ENCODE results near the gene TTC7B. TPM values are rescaled to one million over a fixed set of nuclear protein-coding genes. Genes with fewer than 3 reads are reported as not detected.

TTC7B gene
- total and polyA plus RNA-seq, 7 donors: 5.5 to 70.9 (median 46.8) TPM

DNA sequence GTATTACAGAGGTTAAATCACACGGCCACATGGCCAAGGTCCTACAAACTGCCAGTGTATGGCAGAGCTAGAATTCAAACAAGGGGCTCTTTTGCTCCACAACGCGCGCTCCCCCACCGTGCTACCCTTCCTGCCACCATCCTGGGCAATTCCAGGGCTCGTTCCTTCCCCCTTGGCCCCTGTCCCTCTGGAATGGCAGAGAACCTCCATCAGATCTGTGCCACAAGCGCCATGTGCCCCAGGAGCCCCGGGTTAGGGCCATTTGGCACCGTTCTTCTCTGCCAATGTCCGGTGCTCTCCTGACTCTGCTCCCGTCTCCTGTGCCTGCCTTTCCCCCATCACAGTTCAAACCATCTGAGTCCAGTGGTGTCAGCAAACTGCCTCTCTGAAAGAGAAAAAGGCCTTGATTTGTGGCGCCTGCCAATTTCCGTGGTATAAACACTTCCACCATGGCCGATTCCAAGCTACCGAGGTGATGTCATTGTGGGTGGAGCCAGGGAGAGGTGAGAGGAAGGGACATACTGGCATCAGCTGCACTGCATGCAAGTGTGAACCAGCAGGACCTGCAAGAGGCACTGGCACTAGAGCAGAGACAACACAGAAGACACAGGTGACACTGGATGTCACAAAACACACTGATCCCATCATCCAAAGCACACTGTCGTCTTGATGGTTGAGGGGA is 256.3 kb downstream of the TTC7B start:
- no peak overlapping the region for H3K27ac ChIP-seq
- TF ChIP-seq EP300 (IDR thresholded peaks at IDR 0.05) (no peak), POLR2A (IDR thresholded peaks at IDR 0.05) (no peak), POLR2AphosphoS5 (IDR thresholded peaks at IDR 0.05) (no peak)
- TF ChIP-seq, protein P1, sequence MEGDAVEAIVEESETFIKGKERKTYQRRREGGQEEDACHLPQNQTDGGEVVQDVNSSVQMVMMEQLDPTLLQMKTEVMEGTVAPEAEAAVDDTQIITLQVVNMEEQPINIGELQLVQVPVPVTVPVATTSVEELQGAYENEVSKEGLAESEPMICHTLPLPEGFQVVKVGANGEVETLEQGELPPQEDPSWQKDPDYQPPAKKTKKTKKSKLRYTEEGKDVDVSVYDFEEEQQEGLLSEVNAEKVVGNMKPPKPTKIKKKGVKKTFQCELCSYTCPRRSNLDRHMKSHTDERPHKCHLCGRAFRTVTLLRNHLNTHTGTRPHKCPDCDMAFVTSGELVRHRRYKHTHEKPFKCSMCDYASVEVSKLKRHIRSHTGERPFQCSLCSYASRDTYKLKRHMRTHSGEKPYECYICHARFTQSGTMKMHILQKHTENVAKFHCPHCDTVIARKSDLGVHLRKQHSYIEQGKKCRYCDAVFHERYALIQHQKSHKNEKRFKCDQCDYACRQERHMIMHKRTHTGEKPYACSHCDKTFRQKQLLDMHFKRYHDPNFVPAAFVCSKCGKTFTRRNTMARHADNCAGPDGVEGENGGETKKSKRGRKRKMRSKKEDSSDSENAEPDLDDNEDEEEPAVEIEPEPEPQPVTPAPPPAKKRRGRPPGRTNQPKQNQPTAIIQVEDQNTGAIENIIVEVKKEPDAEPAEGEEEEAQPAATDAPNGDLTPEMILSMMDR (IDR thresholded peaks at IDR 0.05): no peak
- H3K4me3 ChIP-seq: no peak overlapping the region
- DNase-seq: no peak
- no peaks in the 10 kb centered on the region for H3K27me3 ChIP-seq
- peaks cover 0 to 13% (median 0%) of the 10 kb centered on the region in 4 donors for H3K36me3 ChIP-seq
- H3K4me1 ChIP-seq: peaks cover 0 to 30% (median 26%) of the 10 kb centered on the region in 4 donors
- WGBS, 2 donors: 86 to 89% methylated on average over 16 of the region's 16 CpGs
- intact Hi-C loops (cut with DNase I): no loop called here
- H3K9me3 ChIP-seq: no peaks in the 10 kb centered on the region

DNA sequence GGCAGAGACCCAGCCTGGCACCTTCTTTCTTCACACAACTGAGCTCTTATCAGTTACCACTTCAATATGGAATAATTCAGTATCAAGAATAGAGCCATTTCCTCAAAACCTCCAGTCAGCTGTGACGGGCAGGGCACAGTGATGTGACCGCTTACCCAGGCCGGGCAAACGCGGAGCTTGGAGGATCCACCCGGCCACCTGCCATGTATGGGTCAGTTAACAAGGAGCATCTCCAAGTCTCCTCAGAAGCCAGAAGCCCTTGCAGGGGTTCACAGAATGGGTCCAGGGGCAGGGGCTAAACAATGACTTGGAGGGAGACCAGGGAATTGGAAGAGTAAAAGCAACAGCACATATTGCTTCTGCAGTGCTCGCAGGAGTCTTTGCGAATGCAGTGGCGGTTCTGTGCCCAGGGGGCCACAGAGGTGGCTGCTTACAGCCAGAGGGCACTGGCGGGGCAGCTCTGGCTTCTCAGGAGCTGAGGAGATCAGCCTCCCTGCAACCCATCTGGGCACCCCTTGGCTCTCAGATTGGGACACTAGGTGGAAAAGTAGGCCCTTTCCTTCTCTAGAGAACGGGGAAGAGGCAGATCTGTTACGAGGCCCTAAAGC is 257.1 kb downstream of the TTC7B start:
- no peaks in the 10 kb centered on the region for H3K9me3 ChIP-seq
- DNase-seq: no peak
- 92 to 96% methylated on average over 12 of the region's 12 CpGs for WGBS, 2 donors
- no peak overlapping the region for H3K27ac ChIP-seq
- TF ChIP-seq POLR2A (IDR thresholded peaks at IDR 0.05): no peak
- no peak for TF ChIP-seq EP300 (IDR thresholded peaks at IDR 0.05)
- TF ChIP-seq POLR2AphosphoS5 (IDR thresholded peaks at IDR 0.05): no peak
- TF ChIP-seq, protein P1 (IDR thresholded peaks at IDR 0.05): no peak
- no peaks in the 10 kb centered on the region for H3K27me3 ChIP-seq
- H3K36me3 ChIP-seq: peaks cover 0 to 13% (median 0%) of the 10 kb centered on the region in 4 donors
- H3K4me1 ChIP-seq: peaks cover 0 to 31% (median 30%) of the 10 kb centered on the region in 4 donors
- intact Hi-C loops (cut with DNase I): no loop called here
- H3K4me3 ChIP-seq: no peak overlapping the region

DNA sequence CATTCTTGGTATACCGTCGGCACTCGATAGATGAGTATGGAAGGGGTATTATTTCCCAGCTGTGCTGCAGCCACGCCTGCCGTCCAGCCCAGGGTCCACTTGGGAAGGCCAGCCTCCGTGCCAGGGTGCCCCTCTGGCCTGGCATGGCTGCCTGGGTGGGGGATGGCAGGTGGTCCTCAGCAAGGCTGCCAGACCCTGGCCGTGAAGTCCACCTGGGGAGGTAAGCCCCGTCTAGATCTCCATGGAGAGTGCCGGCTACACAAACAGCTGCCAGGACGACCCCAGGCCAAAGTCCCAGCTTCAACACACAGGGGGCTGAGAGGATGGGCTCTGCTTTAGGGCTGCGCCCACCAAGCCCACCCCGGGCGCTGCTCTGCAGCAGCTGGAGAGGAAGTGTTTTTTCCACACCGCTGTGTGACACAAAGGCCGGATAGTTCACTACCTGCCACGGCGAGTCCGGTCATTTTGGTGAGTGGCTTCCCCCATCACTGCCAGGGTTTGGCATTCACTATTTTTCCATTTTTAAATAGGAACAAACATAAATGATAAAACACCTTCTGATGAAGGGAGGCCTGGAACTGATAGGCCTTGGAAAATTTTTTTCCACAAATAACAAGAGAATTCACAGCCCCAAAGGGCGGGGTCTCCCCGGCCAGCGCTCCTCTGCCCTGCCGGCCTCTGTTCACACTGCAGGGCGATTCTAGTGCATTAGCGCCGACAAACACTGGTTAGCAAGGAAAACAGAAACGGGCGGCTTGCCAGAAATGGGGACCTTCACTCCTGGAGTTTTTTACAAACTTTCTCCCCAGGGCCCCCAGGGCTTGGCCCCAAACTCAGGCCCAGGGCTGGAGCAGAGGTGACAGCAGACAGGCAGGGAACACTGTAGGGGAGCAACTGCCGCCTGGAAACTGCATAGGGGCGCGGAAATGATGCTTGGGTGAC is 257.9 kb downstream of the TTC7B start:
- no peaks in the 10 kb centered on the region for H3K27me3 ChIP-seq
- TF ChIP-seq EP300 (IDR thresholded peaks at IDR 0.05) (no peak), POLR2A (IDR thresholded peaks at IDR 0.05) (no peak)
- intact Hi-C loops (cut with DNase I): no loop called here
- peaks cover 0 to 39% (median 37%) of the 10 kb centered on the region in 4 donors for H3K4me1 ChIP-seq
- 88 to 90% methylated on average over 30 of the region's 30 CpGs for WGBS, 2 donors
- H3K36me3 ChIP-seq: peaks cover 0 to 13% (median 0%) of the 10 kb centered on the region in 4 donors
- no peak overlapping the region for H3K27ac ChIP-seq
- no peaks in the 10 kb centered on the region for H3K9me3 ChIP-seq
- DNase-seq: no peak
- no peak overlapping the region for H3K4me3 ChIP-seq

DNA sequence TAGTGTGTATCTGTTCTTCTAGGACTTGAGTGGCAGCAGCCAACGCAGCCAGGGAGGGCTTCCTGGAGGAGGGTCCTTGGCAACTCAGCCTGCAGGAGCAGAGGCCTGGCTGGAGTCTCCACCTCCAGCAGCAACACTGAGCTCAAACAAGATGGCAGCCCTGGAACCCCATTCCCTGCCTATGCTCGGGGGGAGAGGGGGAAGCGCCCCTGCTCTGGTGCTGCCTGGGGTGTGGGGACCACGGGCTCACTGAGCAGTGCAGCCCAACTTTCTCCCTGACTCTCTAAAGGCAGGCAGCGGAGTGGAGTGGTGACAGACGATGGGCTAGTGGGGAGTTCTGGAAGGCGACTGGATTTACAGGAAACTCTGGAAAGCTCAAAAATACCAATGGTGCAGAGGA is 258.7 kb downstream of the TTC7B start:
- intact Hi-C loops (cut with DNase I): no loop called here
- H3K36me3 ChIP-seq: peaks cover 0 to 13% (median 0%) of the 10 kb centered on the region in 4 donors
- H3K4me1 ChIP-seq: peaks cover 0 to 47% (median 45%) of the 10 kb centered on the region in 4 donors
- H3K27me3 ChIP-seq: no peaks in the 10 kb centered on the region
- TF ChIP-seq EP300 (IDR thresholded peaks at IDR 0.05) (no peak), POLR2A (IDR thresholded peaks at IDR 0.05) (no peak), POLR2AphosphoS5 (IDR thresholded peaks at IDR 0.05) (no peak)
- peak overlapping the region in 1 of 4 donors; percentile 89 for H3K27ac ChIP-seq
- no peak overlapping the region for H3K4me3 ChIP-seq
- no peak for DNase-seq
- WGBS, 2 donors: 92 to 94% methylated on average over 7 of the region's 7 CpGs
- no peaks in the 10 kb centered on the region for H3K9me3 ChIP-seq

DNA sequence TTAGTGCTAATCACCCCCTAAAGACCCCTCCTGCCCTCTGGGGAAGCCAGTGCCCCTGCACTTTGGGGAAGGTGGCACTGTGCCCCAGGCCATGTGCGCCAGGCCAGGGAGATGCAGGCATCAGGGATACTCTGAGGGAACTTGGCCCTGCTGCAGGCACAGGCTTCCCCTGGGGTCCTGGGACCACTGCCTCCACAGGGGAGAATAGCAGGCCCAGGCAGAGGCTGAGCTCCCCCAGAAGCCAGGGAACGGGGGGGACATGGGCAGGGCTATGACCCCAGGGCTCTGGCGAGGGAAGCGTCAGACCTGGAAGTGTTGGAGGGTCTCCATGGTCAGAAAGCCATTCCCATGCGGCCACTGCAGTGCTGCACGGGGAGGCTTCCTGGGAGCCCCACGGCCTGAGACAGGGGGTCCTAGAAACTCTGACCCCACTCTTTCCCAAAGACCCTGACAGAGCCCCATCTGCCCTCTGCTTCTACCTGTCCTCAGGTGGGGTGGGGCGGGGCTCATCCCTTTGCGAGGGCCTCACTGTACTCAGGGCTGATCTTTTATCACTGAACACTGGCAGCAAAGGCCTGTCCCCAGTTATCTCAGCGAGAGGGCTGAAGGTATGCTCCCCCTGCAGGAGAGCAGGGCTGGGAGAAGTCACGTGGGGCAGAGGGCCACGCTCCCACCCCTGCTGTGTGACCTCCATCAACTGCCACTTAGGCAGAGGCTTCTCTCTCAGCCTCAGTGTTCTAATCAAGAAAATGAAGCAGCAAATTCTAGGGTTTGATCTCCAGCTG is 259.4 kb downstream of the TTC7B start:
- peak overlapping the region; percentile 73 to 89 (median 84) for H3K27ac ChIP-seq
- WGBS, 2 donors: 78 to 86% methylated on average over 12 of the region's 12 CpGs
- no peaks in the 10 kb centered on the region for H3K27me3 ChIP-seq
- TF ChIP-seq, protein P1 (IDR thresholded peaks at IDR 0.05): no peak
- TF ChIP-seq EP300 (IDR thresholded peaks at IDR 0.05) (no peak), POLR2A (IDR thresholded peaks at IDR 0.05) (no peak), POLR2AphosphoS5 (IDR thresholded peaks at IDR 0.05) (no peak)
- peaks cover 0 to 13% (median 0%) of the 10 kb centered on the region in 4 donors for H3K36me3 ChIP-seq
- DNase-seq: no peak
- peaks cover 0 to 54% (median 52%) of the 10 kb centered on the region in 4 donors for H3K4me1 ChIP-seq
- no peaks in the 10 kb centered on the region for H3K9me3 ChIP-seq
- intact Hi-C loops (cut with DNase I): no loop called here
- H3K4me3 ChIP-seq: no peak overlapping the region
